Measurements from ENCODE around the gene AKIRIN2. TPM values are rescaled to one million over a fixed set of nuclear protein-coding genes. Genes with fewer than 3 reads are reported as not detected.

The AKIRIN2 gene
- total and polyA plus RNA-seq, 10 of the 15 experiments (the other 5 are each of a cell fraction or from before 2014, with no cell fraction given): 12.7 to 82.2 (median 42.6) TPM

GRCh38 chr6:87701676-87702588 is at the start of gene AKIRIN2 (continued):
- TF ChIP-seq ATF7 (IDR thresholded peaks at IDR 0.05; ENCODE audit: low read depth) (peak; percentile 38), ZBTB40 (IDR thresholded peaks at IDR 0.05; ENCODE audit: borderline replicate concordance) (peak; percentile 83; the same call in 1 of the 2 replicates), TARDBP (IDR thresholded peaks at IDR 0.05; ENCODE audit: borderline replicate concordance) (peak; percentile 92), EP300 (IDR thresholded peaks at IDR 0.05; ENCODE audit: borderline replicate concordance in 1 of 2, control insufficient read depth in 1 of 2, low read depth in 2 of 2, low read length in 2 of 2) (no peak), MTA3 (IDR thresholded peaks at IDR 0.05; ENCODE audit: borderline replicate concordance, low read length) (no peak), MEF2B (IDR thresholded peaks at IDR 0.05; ENCODE audit: partially characterized antibody, poor library complexity, severe bottlenecking) (peak; percentile 70), ATF2 (IDR thresholded peaks at IDR 0.05; ENCODE audit: low read length) (no peak), MXI1 (IDR thresholded peaks at IDR 0.05; ENCODE audit: low read depth, low read length) (peak; percentile 78), ELK1 (IDR thresholded peaks at IDR 0.05; ENCODE audit: low read depth, low read length) (peak; percentile 55; the same call in 1 of the 2 replicates), PAX5 (IDR thresholded peaks at IDR 0.05; ENCODE audit: borderline replicate concordance, low read depth, low read length) (no peak), EZH2 (IDR thresholded peaks at IDR 0.05; ENCODE audit: borderline replicate concordance, control insufficient read depth, low read depth, low read length) (no peak), RUNX3 (IDR thresholded peaks at IDR 0.05; ENCODE audit: low read length) (no peak)

Measured in GM12878 (cell line).